Esophagus muscularis mucosa (tissue), 4 donors: Measurements from ENCODE around the gene ARR3.

Experiments
- CTCF ChIP-seq, 3 experiments: fragments of 200-600 bp in 2 of 3; fragments of 450-650 bp in 1 of 3; sonication (generic) in 2 of 3; IDR thresholded peaks; one replicate each; pipeline ENCODE4 v1.5.1; 2017 to 2019; ENCODE audit warnings: antibody characterized with exemption in 3 of 3, mild to moderate bottlenecking in 2 of 3, moderate library complexity in 1 of 3
- EP300 ChIP-seq: sonication (generic); formaldehyde crosslinking; IDR thresholded peaks from one replicate; pipeline ENCODE4 v1.6.1; 2017; ENCODE audit warnings: antibody characterized with exemption
- POLR2A ChIP-seq: fragments of 450-650 bp; IDR thresholded peaks from one replicate; pipeline ENCODE4 v1.6.1; 2017; ENCODE audit warnings: antibody characterized with exemption, moderate library complexity, mild to moderate bottlenecking, low read depth

- TF ChIP-seq CTCF (IDR thresholded peaks at IDR 0.05): no peak
- TF ChIP-seq EP300: no peak
- TF ChIP-seq POLR2A: no peak
Observed at GRCh38 chrX:70331161-70331560, 63.0 kb downstream of the ARR3 start.
